RKO (cell line): ENCODE data around the gene MAPK14.
"Not testable (repeated sequence)": the region's sequence is repeated elsewhere in the genome, so short reads cannot be mapped to it uniquely, and the experiment has no call there.

Experiments
- DNase-seq: peaks from one replicate; pipeline ENCODE4 v3.0.0-alpha.2; 2016; ENCODE audit warnings: low spot score

Gene MAPK14

GRCh38 chr6:36123270-36124139, 95.9 kb downstream of the MAPK14 start:
- DNase-seq = peak; percentile 67

DNA sequence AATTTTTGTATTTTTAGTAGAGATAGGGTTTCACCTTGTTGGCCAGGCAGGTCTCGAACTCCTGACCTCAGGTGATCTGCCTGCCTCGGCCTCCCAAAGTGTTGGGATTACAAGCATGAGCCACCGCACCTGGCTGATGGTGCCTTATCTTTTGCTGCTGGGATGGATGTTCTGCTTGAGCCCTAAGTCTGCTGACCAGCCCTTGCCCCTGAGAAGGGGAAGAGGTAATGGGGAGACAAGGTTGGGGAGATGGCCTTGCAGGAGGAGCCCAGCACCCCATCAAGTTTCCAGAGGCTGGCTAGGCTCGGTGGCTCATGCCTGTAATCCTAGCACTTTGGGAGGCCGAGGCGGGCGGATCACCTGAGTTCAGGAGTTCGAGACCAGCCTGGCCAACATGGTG, 96.7 kb downstream of the MAPK14 start:
- not testable (repeated sequence) for DNase-seq

DNA sequence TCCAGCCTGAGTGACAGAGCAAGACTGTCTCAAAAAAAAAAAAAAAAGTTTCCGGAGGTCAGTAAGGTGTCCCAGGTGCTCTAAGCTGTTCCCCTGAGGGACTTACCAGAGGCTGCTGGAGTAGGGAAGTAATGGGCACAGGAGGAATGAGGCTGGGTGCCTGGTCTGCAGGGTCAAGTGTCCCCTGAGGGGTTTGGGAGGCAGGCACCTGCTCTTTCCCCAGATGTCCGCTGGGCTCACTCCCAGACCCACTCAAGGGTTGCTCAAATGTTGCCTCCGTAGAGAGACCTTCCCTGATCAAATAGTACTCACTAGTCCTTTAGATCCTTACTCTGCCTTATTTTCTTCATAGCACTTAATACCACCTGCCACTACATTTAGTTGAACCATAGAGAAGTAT, 97.3 kb downstream of the MAPK14 start:
- no peak for DNase-seq

DNA sequence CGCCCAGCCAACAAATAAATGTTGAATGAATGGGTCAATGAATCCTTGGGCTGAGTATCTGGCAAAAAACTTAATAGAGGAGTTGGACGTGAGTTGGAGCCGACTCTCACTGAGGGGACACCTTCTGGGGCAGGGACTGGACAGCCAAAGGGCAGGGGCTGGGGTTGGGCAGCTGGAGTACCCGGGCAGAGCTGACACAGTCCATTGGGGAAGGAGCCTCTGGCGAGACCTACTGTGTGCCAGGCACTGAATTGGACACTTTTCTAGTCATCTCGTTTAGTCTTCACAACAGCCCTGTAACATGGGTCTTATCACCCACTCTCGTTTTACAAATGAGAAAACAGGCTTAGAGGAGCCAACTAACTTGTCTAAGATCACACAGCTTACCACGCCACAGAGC, 98.0 kb downstream of the MAPK14 start:
- DNase-seq = no peak

DNA sequence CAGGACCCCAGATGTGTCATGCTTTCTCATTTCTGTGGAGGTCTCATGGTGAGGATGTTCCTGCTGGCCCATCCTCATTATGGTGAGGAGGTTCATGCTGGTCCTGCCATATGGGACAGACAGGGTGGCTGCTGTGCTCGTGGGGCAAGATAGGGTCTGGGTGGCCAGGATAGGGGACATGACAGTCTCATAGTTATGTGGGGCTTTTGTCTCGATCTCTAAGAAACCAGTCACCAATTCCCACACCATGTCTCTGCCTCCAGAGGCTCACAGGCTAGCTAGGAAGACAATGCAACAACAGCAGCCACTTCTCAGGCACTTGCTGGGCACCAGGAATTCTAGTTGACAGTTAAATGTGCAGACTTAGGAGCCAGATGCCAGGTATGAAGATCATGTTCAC, 98.5 kb downstream of the MAPK14 start:
- DNase-seq = no peak

DNA sequence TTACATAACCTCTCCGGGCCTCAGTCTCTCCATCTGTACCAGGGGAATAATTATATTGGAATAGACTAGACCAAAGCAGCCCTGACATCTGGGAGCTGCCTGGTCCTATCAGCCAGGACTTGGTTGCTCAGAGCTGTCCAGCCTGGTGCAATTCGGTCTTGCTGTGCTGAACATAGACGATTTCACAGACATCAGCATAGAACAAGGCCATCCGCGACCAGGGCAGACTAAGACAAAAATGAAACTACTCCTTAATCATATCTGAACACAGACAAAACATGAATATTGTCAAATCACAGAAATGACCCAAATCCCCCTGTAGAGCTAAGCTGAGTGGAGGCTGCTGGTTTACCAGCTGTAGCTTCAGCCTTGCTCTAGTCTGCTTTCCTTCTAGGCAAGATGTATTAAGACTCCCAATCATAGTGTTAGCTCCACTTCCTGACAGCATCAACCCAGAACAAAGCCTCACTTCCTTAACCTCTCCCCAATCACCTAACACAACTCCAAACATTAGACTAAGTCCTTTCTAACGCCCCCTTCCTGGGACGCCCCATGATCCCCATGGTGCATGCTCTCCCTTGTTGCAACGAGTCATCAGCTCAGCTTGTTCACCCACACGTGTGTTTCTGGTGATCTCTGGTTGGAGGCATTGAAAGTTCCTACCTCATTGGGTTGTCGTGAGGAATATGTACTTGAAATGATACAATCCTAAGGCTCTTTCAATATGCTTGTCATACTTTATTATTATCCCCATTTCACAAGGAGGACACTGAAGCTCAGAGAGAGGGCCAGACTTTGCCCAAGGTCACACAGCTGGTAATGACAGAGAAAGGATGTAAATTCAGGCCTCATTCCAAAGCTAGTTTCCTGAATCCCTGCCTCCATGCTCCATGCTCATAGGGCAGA, 99.2 kb downstream of the MAPK14 start:
- peak; percentile 88 for DNase-seq

- peak; percentile 99 for DNase-seq
Measured at GRCh38 chr6:36127462-36128016, 99.9 kb downstream of the MAPK14 start.

GRCh38 chr6:36128073-36128472, 100.5 kb downstream of the MAPK14 start:
- DNase-seq = peak; percentile 82

- peak; percentile 58 for DNase-seq
Measured at GRCh38 chr6:36128793-36129192, 101.2 kb downstream of the MAPK14 start.

- DNase-seq = not testable (repeated sequence)
Measured at GRCh38 chr6:36129334-36129733, 101.7 kb downstream of the MAPK14 start.

DNA sequence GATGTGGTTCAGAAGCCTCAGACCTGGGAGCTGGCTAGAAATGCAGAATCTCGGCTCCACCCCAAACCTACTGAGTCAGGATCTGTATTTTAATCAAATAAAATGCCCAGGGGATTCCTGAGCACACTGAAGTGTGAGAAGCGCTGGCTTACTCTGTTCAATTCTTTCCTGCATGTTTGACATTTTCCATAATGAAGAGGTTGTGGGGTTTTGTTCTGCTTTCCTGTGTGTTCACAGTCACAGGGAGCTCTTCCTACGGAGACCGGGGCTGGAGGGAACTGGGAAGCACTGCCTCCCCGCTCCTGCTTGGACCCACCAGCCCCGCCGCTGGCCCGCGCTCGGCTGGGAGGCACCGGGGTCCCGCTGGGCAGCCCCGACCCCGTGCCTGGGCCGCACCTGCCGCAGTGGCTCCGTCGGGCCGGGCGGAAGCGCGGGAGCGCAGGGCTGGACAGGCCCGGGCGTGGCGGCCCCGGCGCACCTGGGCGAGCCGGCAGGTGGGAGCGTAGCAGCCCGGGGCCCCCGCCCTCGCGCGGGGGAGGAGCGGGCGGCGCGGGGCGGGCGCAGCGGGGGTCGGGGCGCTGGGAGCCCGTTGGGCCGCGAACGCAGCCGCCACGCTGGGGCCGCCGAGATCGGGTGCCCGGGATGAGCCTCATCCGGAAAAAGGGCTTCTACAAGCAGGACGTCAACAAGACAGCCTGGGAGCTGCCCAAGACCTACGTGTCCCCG, 102.5 kb downstream of the MAPK14 start, which contains the start of gene MAPK13:
Gene MAPK13, plus strand, starts transcription at position 573 of the 726 bp plus-strand sequence. Its CDS starts 70 bp downstream, at position 643.
- peak; percentile 91 for DNase-seq

DNA sequence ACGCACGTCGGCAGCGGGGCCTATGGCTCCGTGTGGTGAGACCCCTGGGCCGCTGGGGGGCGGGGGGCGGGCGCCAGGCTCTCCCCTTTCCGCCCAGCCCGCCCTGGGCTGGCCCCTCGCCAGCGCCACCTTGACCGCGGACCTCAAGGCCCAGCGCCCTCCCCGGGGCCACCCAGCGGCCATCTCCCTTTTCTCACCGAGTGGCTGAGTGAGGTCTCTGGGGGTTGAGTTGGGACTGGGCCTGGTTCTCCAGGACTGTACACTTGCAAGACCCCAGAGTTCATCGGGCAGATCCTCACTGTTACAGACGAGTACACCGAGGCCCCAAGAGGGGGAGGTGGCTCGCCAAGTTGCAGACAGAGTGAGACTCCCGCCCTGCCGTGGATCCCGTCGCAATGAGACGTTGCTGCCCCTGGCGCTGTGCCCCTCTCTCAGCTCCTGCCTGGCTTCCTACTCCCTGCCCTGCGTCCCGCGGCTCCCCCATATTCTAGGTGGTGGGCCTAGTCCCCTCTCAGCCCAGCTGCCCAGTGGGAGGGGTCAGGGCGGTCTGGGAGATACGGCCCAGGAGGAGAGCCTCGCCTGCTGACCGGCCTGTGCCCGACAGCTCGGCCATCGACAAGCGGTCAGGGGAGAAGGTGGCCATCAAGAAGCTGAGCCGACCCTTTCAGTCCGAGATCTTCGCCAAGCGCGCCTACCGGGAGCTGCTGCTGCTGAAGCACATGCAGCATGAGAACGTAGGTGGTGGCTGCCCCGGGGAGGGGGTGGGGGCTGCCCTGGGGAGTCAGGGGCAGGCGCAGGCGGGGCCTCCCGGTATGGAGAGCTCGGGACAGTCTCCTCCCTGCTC, 103.3 kb downstream of the MAPK14 start:
- peak; percentile 80 for DNase-seq

GRCh38 chr6:36131511-36132245, 104.1 kb downstream of the MAPK14 start:
- DNase-seq = peak; percentile 90

DNA sequence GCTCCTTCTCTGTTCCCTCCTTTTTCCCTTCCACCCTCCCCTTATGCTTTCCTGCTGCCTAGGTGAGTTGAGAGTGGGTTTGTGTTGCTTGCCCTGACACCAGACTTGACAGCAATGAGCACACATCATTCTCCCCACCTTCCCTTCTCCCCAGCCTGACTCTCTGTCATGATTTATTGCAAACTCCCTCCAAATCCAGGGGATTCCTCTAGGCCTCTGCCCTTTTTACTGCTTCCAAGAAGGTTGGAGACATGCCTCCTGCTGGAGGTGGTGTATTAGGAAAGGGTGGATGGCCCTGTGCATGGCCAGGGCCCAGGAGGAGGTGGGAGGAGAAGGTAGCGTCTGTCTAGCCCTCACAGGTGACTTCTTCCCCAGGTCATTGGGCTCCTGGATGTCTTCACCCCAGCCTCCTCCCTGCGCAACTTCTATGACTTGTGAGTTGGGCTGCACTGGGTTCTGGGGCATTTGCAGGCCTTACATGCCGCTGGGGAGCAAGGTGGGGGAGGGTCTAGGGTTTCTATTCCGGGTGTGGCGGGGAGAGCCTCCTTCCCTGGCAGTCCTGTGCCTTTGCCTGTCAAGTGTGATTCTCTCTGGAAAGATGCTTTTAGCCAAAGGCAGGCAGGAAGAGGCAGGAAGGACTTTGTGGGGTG, 104.8 kb downstream of the MAPK14 start:
- no peak for DNase-seq

- DNase-seq = no peak
Measured at GRCh38 chr6:36133148-36133547, 105.5 kb downstream of the MAPK14 start.

DNA sequence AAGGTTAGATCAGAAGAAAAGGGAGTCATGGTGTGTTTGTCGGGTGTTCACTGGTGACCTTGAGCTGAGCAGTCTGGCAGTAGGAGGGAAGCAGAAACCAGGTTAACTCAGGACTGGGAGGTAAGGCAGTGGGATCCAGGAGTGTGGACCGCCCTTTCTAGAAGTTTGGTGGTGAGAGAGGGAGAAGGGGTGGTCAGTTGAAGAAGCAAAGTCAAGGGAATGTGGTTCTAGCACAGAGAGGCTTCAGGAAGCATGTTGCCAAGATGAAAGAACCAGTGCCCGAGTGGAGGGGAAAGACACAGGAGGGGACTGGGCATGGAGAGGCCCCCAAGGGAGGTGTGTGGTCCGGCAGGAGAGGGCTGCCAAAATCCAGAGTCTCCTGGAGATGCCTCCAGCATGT, 106.3 kb downstream of the MAPK14 start:
- no peak for DNase-seq

GRCh38 chr6:36135053-36135731, 107.6 kb downstream of the MAPK14 start:
- DNase-seq = no peak

DNA sequence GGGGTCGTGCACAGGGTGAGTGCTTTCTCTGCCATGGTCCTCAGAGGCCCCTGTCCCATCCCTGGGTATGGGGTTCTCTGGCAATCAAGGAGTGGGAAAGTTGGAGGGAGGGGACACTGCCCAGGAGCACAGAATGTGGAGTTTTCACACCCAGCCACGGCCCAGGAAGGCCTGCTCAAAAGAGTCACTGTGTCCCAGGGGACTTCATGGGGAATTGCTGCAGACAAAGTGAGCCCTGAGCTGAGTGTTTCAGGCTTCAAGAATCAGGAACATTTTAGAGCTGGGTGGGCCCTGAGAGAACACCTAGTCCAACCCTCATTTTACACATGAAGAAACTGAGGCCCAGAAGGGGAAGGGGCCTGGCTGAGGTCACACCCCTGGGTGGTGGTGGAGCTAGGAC, 108.4 kb downstream of the MAPK14 start:
- DNase-seq = no peak

DNA sequence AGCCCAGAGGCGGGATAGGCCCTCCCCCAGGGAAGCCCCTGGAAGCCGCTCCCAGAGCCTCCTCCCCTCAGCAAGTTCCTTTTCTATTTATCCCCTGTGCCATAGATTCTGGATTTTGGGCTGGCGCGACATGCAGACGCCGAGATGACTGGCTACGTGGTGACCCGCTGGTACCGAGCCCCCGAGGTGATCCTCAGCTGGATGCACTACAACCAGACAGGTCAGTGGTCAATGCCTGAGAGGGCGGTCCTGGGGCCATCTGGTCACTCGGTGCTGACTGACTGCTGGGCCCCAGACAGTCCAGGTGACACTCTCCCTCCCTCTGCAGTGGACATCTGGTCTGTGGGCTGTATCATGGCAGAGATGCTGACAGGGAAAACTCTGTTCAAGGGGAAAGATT, 108.9 kb downstream of the MAPK14 start:
- no peak for DNase-seq
